Muscle of leg (tissue), 11 donors: Measurements from ENCODE around the gene CBY1. TPM values are rescaled to one million over a fixed set of nuclear protein-coding genes. Genes with fewer than 3 reads are reported as not detected.

Source experiments
- DNase-seq: peaks from one replicate; pipeline ENCODE4 v3.0.0; 2013
- H3K27ac ChIP-seq: one replicate; pipeline ENCODE4 v1.5.1; 2013; ENCODE audit warnings: mild to moderate bottlenecking, low read length, control low read depth
- H3K27me3 ChIP-seq: one replicate; pipeline ENCODE4 v1.6.1; 2013; ENCODE audit warnings: low read length; ENCODE audit not compliant: control insufficient read depth, insufficient read depth
- H3K36me3 ChIP-seq: one replicate; pipeline ENCODE4 v1.6.1; 2013; ENCODE audit warnings: low read length; ENCODE audit not compliant: control insufficient read depth, insufficient read depth
- H3K4me1 ChIP-seq: one replicate; pipeline ENCODE4 v1.6.1; 2013; ENCODE audit warnings: low read length; ENCODE audit not compliant: control insufficient read depth, insufficient read depth
- H3K4me3 ChIP-seq: one replicate; pipeline ENCODE4 v1.5.1; 2013; ENCODE audit warnings: low read length, control low read depth
- H3K9me3 ChIP-seq: replicated peaks from 2 replicates; pipeline ENCODE4 v1.6.1; 2013; ENCODE audit warnings: low read depth, low read length; ENCODE audit not compliant: control insufficient read depth
- WGBS: methylation state at CpG from one replicate; pipeline ENCODE4 v1.1.5; 2013; ENCODE audit warnings: missing lambda C conversion rate; ENCODE audit not compliant: insufficient coverage; 5-methylcytosine and 5-hydroxymethylcytosine counted together
- polyA plus RNA-seq, 8 donors: library from polyadenylated mRNA; unstranded; fragments of 120-200 nt; gene quantifications; one replicate each; pipeline versions ENCODE4 v1.2.1 to v1.2.3, GENCODE V29; 2013; ENCODE audit warnings: inconsistent platforms in 1 of 8, low replicate concordance in 1 of 8; ENCODE audit not compliant: insufficient read length in 8 of 8, insufficient read depth in 1 of 8
- total RNA-seq: library from RNA; stranded (reverse); fragments of 120-200 nt; gene quantifications from one replicate; pipeline ENCODE4 v1.2.4, GENCODE V29; 2013

Gene CBY1
- total and polyA plus RNA-seq, 9 donors: 19.8 to 43.7 (median 35.2) TPM

GRCh38 chr22:38699143-38699542 lies 42.7 kb downstream of the CBY1 start:
- no peak for DNase-seq
- no CpG with 5 or more reads among the region's 5 CpGs for WGBS
- no peaks in the 10 kb centered on the region for H3K9me3 ChIP-seq
- H3K36me3 ChIP-seq: peaks cover 38% of the 10 kb centered on the region
- peaks cover 32% of the 10 kb centered on the region for H3K4me1 ChIP-seq
- no peak overlapping the region for H3K27ac ChIP-seq
- peak overlapping the region; percentile 79 for H3K4me3 ChIP-seq
- no peaks in the 10 kb centered on the region for H3K27me3 ChIP-seq

DNA sequence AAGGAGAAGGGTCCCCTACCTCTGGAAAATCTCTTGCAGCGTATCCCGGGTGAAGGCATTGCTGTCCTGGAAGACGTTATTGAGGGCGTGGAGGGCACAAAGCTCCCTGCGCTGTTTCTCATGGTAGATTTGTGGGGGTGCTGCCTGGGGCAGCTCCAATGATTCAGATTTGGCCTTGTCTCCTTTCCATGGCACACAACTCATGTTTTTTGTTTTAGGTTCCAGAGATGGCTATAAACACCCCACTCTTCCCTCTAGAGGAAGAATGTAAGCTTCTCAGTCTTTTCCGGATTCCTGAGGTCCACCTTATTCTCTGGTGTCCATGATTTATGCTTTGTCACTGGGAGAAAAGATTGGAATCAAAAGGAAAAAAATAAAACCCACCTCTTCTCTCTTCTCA lies 43.3 kb downstream of the CBY1 start:
- DNase-seq: peak; percentile 49
- Histone ChIP-seq H3K27ac (peak overlapping the region; percentile 88), H3K27me3 (no peaks in the 10 kb centered on the region), H3K36me3 (peaks cover 33% of the 10 kb centered on the region), H3K4me1 (peaks cover 35% of the 10 kb centered on the region), H3K4me3 (peak overlapping the region; percentile 79), H3K9me3 (no peaks in the 10 kb centered on the region)
- WGBS: no CpG with 5 or more reads among the region's 6 CpGs

GRCh38 chr22:38700270-38700788 lies 43.9 kb downstream of the CBY1 start:
- Histone ChIP-seq H3K9me3 (no peaks in the 10 kb centered on the region), H3K36me3 (peaks cover 31% of the 10 kb centered on the region), H3K27me3 (no peaks in the 10 kb centered on the region), H3K4me1 (peaks cover 39% of the 10 kb centered on the region), H3K4me3 (peak overlapping the region; percentile 79), H3K27ac (peak overlapping the region; percentile 88)
- peak; percentile 86 for DNase-seq
- under 1% methylated on average over 50 of the region's 57 CpGs for WGBS

DNA sequence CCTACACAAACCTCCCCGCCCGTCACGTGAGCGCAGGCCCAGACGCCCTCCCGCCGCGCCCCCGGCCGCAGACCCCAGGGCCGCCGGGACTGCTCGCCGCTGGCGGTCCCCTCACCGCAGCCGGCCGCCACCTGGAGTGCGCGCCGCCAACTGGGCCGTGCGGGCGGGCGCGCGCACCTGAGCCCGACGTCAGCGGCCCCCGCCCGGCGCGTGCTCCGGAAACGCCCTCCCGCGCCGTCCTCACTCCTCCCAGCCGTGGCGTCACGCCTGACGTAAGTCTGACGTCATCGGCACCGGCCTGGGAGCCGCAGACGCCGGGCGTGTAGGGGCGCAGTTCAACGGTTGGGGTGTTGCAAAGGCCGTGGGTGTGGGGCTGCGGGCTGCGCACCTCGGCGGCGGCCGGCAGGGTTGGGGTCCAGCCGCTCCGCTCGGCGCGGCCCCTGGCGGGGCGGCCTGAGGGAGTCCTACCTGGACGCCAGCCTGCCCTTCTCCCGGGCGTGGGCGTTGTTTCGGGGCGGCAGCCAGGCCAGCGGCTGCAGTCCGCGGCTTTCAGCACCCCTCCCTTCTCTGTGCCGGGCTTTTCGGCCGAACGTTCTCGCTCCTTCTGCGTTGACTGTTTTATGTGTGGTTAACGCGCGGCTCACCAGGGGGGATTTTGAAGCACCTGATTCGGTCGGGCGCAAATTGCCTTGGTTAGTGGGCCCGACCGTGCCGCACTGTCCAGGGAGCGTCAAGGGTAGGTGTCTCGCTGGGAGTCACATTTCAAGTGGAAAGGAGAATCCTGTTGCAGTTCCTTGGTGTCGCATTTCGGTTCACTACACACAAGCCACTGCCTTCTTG lies 44.6 kb downstream of the CBY1 start, which contains the start of gene JOSD1:
Gene JOSD1, minus strand, starts transcription at position 155 of the 840 bp plus-strand sequence. CDS start 956 bp downstream, outside the sequence.
- DNase-seq: peak; percentile 97
- Histone ChIP-seq H3K36me3 (peaks cover 28% of the 10 kb centered on the region), H3K27me3 (no peaks in the 10 kb centered on the region), H3K9me3 (no peaks in the 10 kb centered on the region), H3K27ac (peak within 1 kb of the TSS; percentile 89), H3K4me1 (peaks cover 39% of the 10 kb centered on the region), H3K4me3 (peak within 1 kb of the TSS; percentile 79)
- under 1% methylated on average over 75 of the region's 94 CpGs for WGBS

DNA sequence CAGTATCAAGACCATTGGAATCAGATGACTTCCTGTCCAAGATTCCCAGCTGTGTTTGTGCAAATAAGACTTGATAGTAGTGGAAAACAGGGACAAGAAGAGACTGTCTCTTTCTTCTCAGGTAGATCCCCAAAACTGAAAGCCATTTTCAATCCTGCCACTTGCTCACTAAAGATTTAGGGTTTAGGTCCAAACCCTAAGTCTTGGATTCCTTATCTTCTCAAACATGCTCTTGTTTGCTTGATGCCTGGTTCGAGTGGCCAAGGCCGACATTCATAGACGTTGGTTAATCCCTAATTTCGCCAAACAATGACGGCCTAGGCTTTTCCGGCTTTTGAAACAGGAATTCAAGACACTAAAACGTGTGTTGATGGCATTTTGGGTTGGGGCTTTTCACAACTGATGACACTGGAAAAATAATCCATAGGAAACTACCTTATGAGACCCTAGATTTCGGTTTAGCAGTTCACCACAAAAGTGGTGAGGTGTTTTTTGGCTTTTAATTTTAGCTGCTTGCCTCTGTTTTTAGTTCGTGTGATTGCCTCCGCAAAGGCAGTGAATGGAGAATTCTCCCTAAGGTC lies 48.3 kb downstream of the CBY1 start:
- Histone ChIP-seq H3K4me3 (peak overlapping the region; percentile 37), H3K27me3 (no peaks in the 10 kb centered on the region), H3K36me3 (peaks cover 4% of the 10 kb centered on the region), H3K4me1 (peaks cover 35% of the 10 kb centered on the region), H3K27ac (peak overlapping the region; percentile 95), H3K9me3 (no peaks in the 10 kb centered on the region)
- 27% methylated on average over 6 of the region's 10 CpGs for WGBS
- peak; percentile 47 for DNase-seq

DNA sequence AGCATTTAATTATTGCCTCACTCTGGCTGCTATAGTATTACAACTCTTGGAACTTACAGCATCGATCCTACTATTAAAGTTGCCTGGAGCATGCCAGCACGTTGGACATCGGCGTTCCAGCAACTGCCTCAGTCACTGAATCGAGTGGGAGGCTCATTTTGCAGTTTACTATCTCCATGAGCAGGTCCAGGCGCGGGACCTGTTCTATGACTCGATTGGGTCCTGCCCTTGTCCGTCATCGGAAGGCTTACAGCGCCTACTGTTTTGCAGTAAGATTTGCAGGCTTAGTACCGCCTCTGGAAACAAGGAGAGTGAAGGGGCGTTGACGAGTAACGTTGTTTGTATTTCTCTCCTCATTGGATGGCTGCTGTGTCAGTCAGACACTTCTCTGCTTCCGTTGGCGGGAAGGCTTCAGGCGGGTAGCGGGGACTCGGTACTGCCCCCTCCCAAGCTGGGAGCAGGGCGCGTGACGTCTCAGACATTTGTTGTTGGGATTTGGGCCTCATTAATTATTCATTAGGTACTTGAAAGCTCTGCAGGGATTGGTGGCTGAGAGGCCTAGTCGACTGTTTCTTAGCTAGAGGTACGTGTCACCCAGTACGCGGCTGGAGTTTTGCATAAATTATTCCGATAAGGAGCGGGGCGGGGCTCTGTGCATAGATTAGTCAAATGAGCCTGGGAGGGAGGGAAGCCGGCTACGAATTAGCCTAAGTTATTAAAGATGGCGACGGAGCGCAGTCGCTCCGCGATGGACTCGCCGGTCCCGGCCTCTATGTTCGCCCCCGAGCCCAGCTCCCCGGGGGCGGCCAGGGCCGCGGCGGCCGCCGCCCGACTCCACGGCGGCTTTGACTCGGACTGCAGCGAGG lies 49.0 kb downstream of the CBY1 start, which contains the start of gene GTPBP1:
Gene GTPBP1, plus strand, starts transcription at position 710 of the 866 bp plus-strand sequence. Its CDS starts 12 bp downstream, at position 722.
- under 1% methylated on average over 52 of the region's 55 CpGs for WGBS
- Histone ChIP-seq H3K4me1 (peaks cover 33% of the 10 kb centered on the region), H3K36me3 (peaks cover 10% of the 10 kb centered on the region), H3K4me3 (peak within 1 kb of the TSS; percentile 93), H3K27me3 (no peaks in the 10 kb centered on the region), H3K27ac (peak within 1 kb of the TSS; percentile 96), H3K9me3 (no peaks in the 10 kb centered on the region)
- DNase-seq: peak; percentile 100

DNA sequence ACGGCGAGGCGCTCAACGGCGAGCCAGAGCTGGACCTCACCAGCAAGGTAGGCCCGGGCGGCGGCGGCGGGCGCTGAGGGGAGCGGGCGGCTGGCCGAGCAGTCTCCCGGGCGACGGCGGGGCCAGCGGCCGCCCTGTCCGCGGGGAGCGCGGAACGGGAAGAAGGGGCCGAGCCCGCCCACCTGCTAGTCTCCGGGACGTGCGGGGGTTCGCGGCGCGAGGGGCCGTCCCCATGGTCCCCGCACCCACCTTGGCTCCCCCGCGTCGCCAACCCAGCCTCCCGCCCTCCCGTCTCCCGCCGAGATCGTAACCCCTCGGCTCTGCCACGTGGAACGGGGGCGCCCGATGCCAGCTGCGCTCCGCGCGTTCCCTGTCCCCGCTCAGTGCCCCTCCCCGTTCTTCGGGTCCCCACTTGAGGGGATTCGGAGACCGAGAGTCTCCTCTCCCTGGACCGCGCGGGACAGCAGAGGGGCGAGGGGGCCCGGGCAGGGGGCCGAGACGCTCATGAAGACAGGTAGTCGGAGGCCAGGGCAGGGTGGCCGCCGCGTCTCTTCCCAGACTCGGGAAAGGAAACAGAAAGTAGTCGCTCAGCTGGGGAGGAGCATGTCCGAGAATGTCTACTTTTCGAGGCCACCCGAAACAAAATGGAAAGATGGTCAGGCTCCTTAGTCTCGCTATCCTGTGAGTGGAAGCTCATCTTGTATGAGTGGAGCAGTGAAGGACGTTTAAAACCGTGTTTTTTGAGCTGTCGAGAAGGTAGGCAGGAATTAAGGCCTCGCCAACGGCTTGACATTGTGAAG lies 49.9 kb downstream of the CBY1 start:
- H3K4me1 ChIP-seq: peaks cover 32% of the 10 kb centered on the region

DNA sequence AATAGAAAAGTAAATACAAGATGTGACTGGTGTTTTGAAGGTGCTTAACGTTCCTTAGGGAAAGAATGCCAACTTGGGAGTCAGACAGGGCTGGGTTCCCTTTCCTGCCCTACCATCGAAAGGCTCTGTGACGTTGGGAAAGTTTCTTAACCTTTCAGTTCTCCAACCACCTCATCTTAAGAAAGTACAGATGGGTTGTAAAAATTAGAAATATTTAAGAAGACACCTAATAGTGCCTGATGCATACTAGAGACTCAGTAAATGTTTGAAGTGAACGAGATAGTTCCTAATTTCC lies 50.4 kb downstream of the CBY1 start:
- Histone ChIP-seq H3K27ac (peak overlapping the region; percentile 96), H3K36me3 (peaks cover 17% of the 10 kb centered on the region), H3K4me3 (peak overlapping the region; percentile 93), H3K27me3 (no peaks in the 10 kb centered on the region), H3K4me1 (peaks cover 27% of the 10 kb centered on the region), H3K9me3 (no peaks in the 10 kb centered on the region)
- WGBS: no CpG with 5 or more reads among the region's 4 CpGs
- no peak for DNase-seq

More for the DNA sequence above, 49.9 kb downstream of the CBY1 start:
- under 1% methylated on average over 80 of the region's 80 CpGs for WGBS
- H3K27ac ChIP-seq: peak overlapping the region; percentile 96
- no peaks in the 10 kb centered on the region for H3K27me3 ChIP-seq
- H3K9me3 ChIP-seq: no peaks in the 10 kb centered on the region
- H3K4me3 ChIP-seq: peak overlapping the region; percentile 93
- peaks cover 17% of the 10 kb centered on the region for H3K36me3 ChIP-seq
- DNase-seq: peak; percentile 71

DNA sequence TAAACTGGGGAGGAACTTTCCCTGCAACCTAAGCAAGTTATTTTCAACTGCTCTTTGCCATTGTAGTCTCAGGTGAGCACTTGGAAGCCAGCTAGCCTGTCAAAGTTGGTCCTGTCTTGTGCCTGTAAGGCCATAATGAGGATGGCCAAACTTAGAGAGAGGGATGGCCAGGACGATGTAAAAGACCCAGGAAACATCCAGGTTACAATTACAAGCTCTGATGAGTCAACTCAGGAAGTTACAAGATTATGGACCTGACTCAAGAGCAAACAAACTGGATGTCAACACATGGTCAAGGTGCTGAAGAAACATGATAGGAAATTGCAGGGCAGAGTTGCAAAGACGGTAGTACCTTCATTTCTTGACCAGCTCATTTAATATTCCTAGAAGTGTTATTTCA lies 50.9 kb downstream of the CBY1 start:
- DNase-seq: no peak
- no peak overlapping the region for H3K27ac ChIP-seq
- WGBS: 43% methylated on average over 1 of the region's 2 CpGs
- no peak overlapping the region for H3K4me3 ChIP-seq
- H3K27me3 ChIP-seq: no peaks in the 10 kb centered on the region
- H3K4me1 ChIP-seq: peaks cover 31% of the 10 kb centered on the region
- H3K9me3 ChIP-seq: no peaks in the 10 kb centered on the region
- peaks cover 22% of the 10 kb centered on the region for H3K36me3 ChIP-seq
